Uterus (tissue), 2 donors: Measurements from ENCODE around the gene CENPO.

ENCODE experiments used
- POLR2A ChIP-seq, 2 donors: fragments of 450-650 bp; IDR thresholded peaks; one replicate each; pipeline ENCODE4 v1.6.1; 2016; ENCODE audit warnings: antibody characterized with exemption in 2 of 2, mild to moderate bottlenecking in 1 of 2, moderate library complexity in 1 of 2
- TF ChIP-seq, protein P1 (sequence below), 4 experiments: fragments of 200-600 bp in 2 of 4; fragments of 450-650 bp in 2 of 4; sonication (generic) in 2 of 4; IDR thresholded peaks; one replicate each; pipeline ENCODE4 v1.5.1; 2016 to 2019; ENCODE audit warnings: antibody characterized with exemption in 4 of 4, mild to moderate bottlenecking in 2 of 4, moderate library complexity in 1 of 4

DNA sequence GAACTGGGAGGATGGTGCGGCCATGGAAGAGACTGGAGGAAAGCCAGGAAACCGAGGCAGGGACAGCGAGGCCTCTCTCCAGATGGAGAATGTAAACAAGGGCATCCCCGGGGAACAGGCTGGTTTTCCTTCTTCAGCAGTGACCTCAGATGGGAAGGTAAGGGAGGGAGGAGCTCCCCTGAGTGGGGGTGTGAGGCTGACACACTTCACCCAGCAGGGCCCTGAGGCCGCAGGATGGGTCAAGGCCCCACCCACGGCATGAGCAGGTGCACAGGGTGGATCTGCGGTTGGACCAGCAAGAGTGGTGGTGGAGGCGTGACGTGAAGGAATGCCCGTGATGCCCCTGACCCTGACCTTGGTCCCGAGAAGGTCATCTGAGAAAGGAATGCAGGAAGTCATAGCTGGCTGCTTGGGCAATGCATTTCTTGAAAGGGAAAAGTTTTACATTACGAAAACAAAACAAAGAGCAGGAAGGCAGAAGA, 78.7 kb downstream of the CENPO start:
- TF ChIP-seq, protein P1, sequence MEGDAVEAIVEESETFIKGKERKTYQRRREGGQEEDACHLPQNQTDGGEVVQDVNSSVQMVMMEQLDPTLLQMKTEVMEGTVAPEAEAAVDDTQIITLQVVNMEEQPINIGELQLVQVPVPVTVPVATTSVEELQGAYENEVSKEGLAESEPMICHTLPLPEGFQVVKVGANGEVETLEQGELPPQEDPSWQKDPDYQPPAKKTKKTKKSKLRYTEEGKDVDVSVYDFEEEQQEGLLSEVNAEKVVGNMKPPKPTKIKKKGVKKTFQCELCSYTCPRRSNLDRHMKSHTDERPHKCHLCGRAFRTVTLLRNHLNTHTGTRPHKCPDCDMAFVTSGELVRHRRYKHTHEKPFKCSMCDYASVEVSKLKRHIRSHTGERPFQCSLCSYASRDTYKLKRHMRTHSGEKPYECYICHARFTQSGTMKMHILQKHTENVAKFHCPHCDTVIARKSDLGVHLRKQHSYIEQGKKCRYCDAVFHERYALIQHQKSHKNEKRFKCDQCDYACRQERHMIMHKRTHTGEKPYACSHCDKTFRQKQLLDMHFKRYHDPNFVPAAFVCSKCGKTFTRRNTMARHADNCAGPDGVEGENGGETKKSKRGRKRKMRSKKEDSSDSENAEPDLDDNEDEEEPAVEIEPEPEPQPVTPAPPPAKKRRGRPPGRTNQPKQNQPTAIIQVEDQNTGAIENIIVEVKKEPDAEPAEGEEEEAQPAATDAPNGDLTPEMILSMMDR (IDR thresholded peaks at IDR 0.05), result no peak
- no peak for TF ChIP-seq POLR2A (IDR thresholded peaks at IDR 0.05)
